ENCODE results near the gene CEP162.

- TF ChIP-seq CTCF (IDR thresholded peaks at IDR 0.05), result no peak
- no peak for TF ChIP-seq POLR2AphosphoS5 (IDR thresholded peaks at IDR 0.05)
Measured at GRCh38 chr6:84224251-84224650, 3.2 kb downstream of the CEP162 start.
